HepG2 (cell line): ENCODE results near the gene SCAF8. TPM values are rescaled to one million over a fixed set of nuclear protein-coding genes. Genes with fewer than 3 reads are reported as not detected.

Experiments
- ATAC-seq: fragments of 200-7000 bp; cut with Tn5 transposase; 3 replicates; pipeline ENCODE4 v1.9.1; 2020; ENCODE audit warnings: mild to moderate bottlenecking, moderate library complexity
- BruUV-seq: library from RNA; stranded (reverse); fragments of 400-500 nt; replicated peaks from 2 replicates; lab custom pipeline; 2021; lab: Mats Ljungman, UMichigan
- CTCF ChIA-PET: fragments of 300-600 bp; formaldehyde crosslinking; extraction: SDS; loops from one replicate; lab custom pipeline; 2021; ENCODE audit warnings: low total read pairs, inconsistent platforms, low intra/inter-chr PET ratio; lab: Yijun Ruan, JAX
- POLR2A ChIA-PET: fragments of 350-600 bp; sonication (Branson Sonifier 250); formaldehyde crosslinking; loops from one replicate; lab custom pipeline; 2020; ENCODE audit warnings: antibody characterized with exemption, inconsistent platforms; lab: Yijun Ruan, JAX
- DNase-seq: peaks from one replicate; pipeline ENCODE4 v3.0.0-alpha.2; 2015; ENCODE audit warnings: low spot score
- FAIRE-seq: peaks from 3 replicates; lab custom pipeline; 2011; peaks lifted over from hg19 to GRCh38; lab: Jason Lieb, UNC
- H2AFZ ChIP-seq: one replicate; pipeline ENCODE4 v1.6.1; 2011; ENCODE audit warnings: low read length, inconsistent platforms
- H3K27ac ChIP-seq: fragments of 300-600 bp; 3 replicates; pipeline ENCODE4 v1.8.0; 2011; ENCODE audit warnings: mixed run types, mild to moderate bottlenecking, mixed read lengths, low read length, inconsistent platforms; ENCODE audit not compliant: insufficient read depth; ENCODE audit errors: extremely low read length
- H3K27me3 ChIP-seq, 2 experiments: fragments of 200-600 bp in 1 of 2; 2 replicates in 1 of 2; 3 replicates in 1 of 2; pipeline versions ENCODE4 v1.6.0 to v1.8.0; 2011; ENCODE audit warnings: low read length in 2 of 2, mild to moderate bottlenecking in 2 of 2, moderate library complexity in 2 of 2, inconsistent platforms in 1 of 2; ENCODE audit not compliant: insufficient read depth in 2 of 2, control insufficient read depth in 1 of 2
- H3K36me3 ChIP-seq, 2 experiments: fragments of 200-600 bp in 1 of 2; replicated peaks in 1 of 2; 2 replicates in 1 of 2; 3 replicates in 1 of 2; pipeline versions ENCODE4 v1.5.1 to v1.8.0; 2011; ENCODE audit warnings: low read length in 2 of 2, inconsistent platforms in 1 of 2; ENCODE audit not compliant: insufficient read depth in 2 of 2, control insufficient read depth in 1 of 2
- H3K4me1 ChIP-seq: 2 replicates; pipeline ENCODE4 v1.5.1; 2012; ENCODE audit warnings: low read length, inconsistent platforms; ENCODE audit not compliant: insufficient read depth
- H3K4me2 ChIP-seq: 2 replicates; pipeline ENCODE4 v1.6.0; 2011; ENCODE audit warnings: low read depth, low read length, inconsistent platforms
- H3K4me3 ChIP-seq, 3 experiments: fragments of 200-600 bp in 1 of 3; sonication (generic), shearing (Covaris generic) in 1 of 3; replicated peaks in 1 of 3; 2 replicates each; pipeline ENCODE4 v1.5.1; 2011 to 2016; ENCODE audit warnings: low read length in 3 of 3, inconsistent platforms in 2 of 3, low read depth in 2 of 3, mild to moderate bottlenecking in 2 of 3, control low read depth in 1 of 3, mixed read lengths in 1 of 3; ENCODE audit not compliant: insufficient read depth in 1 of 3
- H3K79me2 ChIP-seq: one replicate; pipeline ENCODE4 v1.6.1; 2011; ENCODE audit warnings: low read length, inconsistent platforms; ENCODE audit not compliant: insufficient read depth
- H3K9ac ChIP-seq: 2 replicates; pipeline ENCODE4 v1.6.0; 2011; ENCODE audit warnings: mild to moderate bottlenecking, low read depth, low read length, inconsistent platforms; ENCODE audit not compliant: insufficient read depth
- H3K9me3 ChIP-seq: 2 replicates; pipeline ENCODE4 v1.5.1; 2012; ENCODE audit warnings: mild to moderate bottlenecking, low read length
- H4K20me1 ChIP-seq: 2 replicates; pipeline ENCODE4 v1.6.0; 2011; ENCODE audit warnings: inconsistent platforms, mild to moderate bottlenecking, low read length, moderate library complexity; ENCODE audit not compliant: insufficient read depth
- BHLHE40 ChIP-seq: IDR thresholded peaks from 2 replicates; pipeline ENCODE4 v1.6.1; 2011; ENCODE audit warnings: low read length, improper control_type of control experiment
- DPF2 ChIP-seq: sonication (generic); formaldehyde crosslinking; IDR thresholded peaks from 2 replicates; pipeline ENCODE4 v1.4.0; 2020; ENCODE audit warnings: mild to moderate bottlenecking, low read depth, missing genetic modification reagents, borderline replicate concordance
- KAT7 ChIP-seq: IDR thresholded peaks from 2 replicates; pipeline ENCODE4 v1.6.1; 2018; ENCODE audit warnings: borderline replicate concordance, missing compliant biosample characterization
- MED13 ChIP-seq: sonication (generic); formaldehyde crosslinking; IDR thresholded peaks from 2 replicates; pipeline ENCODE4 v1.5.0; 2020; ENCODE audit warnings: missing genetic modification reagents
- MTF2 ChIP-seq: sonication (generic); formaldehyde crosslinking; IDR thresholded peaks from 2 replicates; pipeline ENCODE4 v1.5.0; 2020; ENCODE audit warnings: missing genetic modification reagents, borderline replicate concordance
- MXD4 ChIP-seq: IDR thresholded peaks from 2 replicates; pipeline ENCODE4 v1.6.1; 2016; ENCODE audit warnings: mild to moderate bottlenecking, missing biosample characterization, missing genetic modification reagents
- YEATS4 ChIP-seq: sonication (generic); formaldehyde crosslinking; IDR thresholded peaks from 2 replicates; pipeline ENCODE4 v1.4.0; 2020; ENCODE audit warnings: missing genetic modification reagents, borderline replicate concordance
- ZNF138 ChIP-seq: sonication (generic); formaldehyde crosslinking; IDR thresholded peaks from 2 replicates; pipeline ENCODE4 v1.5.0; 2020; ENCODE audit warnings: mild to moderate bottlenecking, low read depth, missing genetic modification reagents
- ZNF17 ChIP-seq: sonication (generic); formaldehyde crosslinking; IDR thresholded peaks from 2 replicates; pipeline ENCODE4 v1.5.0; 2020; ENCODE audit warnings: mild to moderate bottlenecking, missing genetic modification reagents
- ZNF441 ChIP-seq: sonication (generic); formaldehyde crosslinking; IDR thresholded peaks from 2 replicates; pipeline ENCODE4 v1.7.0; 2021; ENCODE audit warnings: missing genetic modification reagents, borderline replicate concordance
- ZNF546 ChIP-seq: sonication (generic); formaldehyde crosslinking; conservative IDR thresholded peaks from 2 replicates; pipeline ENCODE4 v1.8.1; 2023; ENCODE audit warnings: mild to moderate bottlenecking, missing genetic modification reagents
- WGBS: methylation state at CpG from one replicate; pipeline ENCODE4 v1.1.6; 2017; ENCODE audit warnings: low lambda C conversion rate; 5-methylcytosine and 5-hydroxymethylcytosine counted together
- in situ Hi-C: cut with HindIII; loops from 2 replicates; pipeline ENCODE4 v1.10.0; 2017; ENCODE audit warnings: low pct_unique_long_range_greater_than_20kb; ENCODE audit not compliant: extremely low pct_ligation_motif_present
- intact Hi-C: fragments of 100-400 bp; cut with micrococcal nuclease; formaldehyde crosslinking; loops from one replicate; pipeline ENCODE4 v1.10.0; 2022; ENCODE audit not compliant: unreplicated experiment
- polyA plus RNA-seq, 8 experiments: library from polyadenylated mRNA; depleted of rRNA in 3 of 8; stranded (reverse) in 7 of 8; unstranded in 1 of 8; fragments of >200 nt; fragmentation: Illumina TruSeq in 4 of 8; extraction: Trizol in 4 of 8; gene quantifications; 2 replicates each; pipeline versions ENCODE4 v1.2.1 to v1.2.3, GENCODE V29; 2011 to 2016; ENCODE audit warnings: low read depth in 4 of 8, missing spikeins in 1 of 8, mixed read lengths in 1 of 8; ENCODE audit not compliant: insufficient read depth in 1 of 8
- total RNA-seq, 5 experiments: library from RNA; depleted of rRNA; stranded (reverse); fragments of >200 nt; fragmentation: Illumina TruSeq; extraction: Trizol; gene quantifications; 2 replicates each; pipeline ENCODE4 v1.2.3, GENCODE V29; 2016; ENCODE audit warnings: low read depth in 1 of 5
- TF ChIP-seq, protein P1 (sequence below): sonication (generic); formaldehyde crosslinking; IDR thresholded peaks from 2 replicates; pipeline ENCODE4 v1.4.0; 2020; ENCODE audit warnings: mild to moderate bottlenecking, missing genetic modification reagents
- TF ChIP-seq, protein P2 (sequence below): sonication (generic); formaldehyde crosslinking; IDR thresholded peaks from 2 replicates; pipeline ENCODE4 v1.5.0; 2020; ENCODE audit warnings: missing genetic modification reagents
- TF ChIP-seq, protein P3 (sequence below): sonication (generic); formaldehyde crosslinking; conservative IDR thresholded peaks from 2 replicates; pipeline ENCODE4 v1.4.0; 2020; ENCODE audit warnings: missing genetic modification reagents

SCAF8 gene
- total and polyA plus RNA-seq, 2 of the 13 experiments (the other 11 are each of a cell fraction or from before 2014, with no cell fraction given): 15.3 to 40.8 TPM

DNA sequence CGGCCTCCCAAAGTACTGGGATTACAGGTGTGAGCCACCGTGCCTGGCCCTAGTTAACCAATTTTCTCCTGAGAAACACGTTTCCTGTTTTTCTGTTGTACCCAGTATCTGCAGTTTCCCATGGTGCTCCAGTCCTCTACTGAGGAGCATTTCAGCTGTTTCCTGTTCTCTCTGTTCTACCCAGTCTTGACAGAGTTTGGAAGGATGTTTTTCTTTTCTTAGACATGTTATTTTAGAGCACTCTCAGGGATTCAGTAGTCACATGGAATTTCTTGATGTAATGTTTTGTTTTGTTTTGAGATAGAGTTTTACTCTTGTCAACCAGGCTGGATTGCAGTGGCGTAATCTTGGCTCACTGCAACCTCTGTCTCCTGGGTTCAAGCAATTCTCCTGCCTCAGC is 132.1 kb downstream of the SCAF8 start:
- intact Hi-C loops: no loop called here
- no peak for TF ChIP-seq ZNF138 (CRISPR knock-in tag)
- TF ChIP-seq, protein P1, sequence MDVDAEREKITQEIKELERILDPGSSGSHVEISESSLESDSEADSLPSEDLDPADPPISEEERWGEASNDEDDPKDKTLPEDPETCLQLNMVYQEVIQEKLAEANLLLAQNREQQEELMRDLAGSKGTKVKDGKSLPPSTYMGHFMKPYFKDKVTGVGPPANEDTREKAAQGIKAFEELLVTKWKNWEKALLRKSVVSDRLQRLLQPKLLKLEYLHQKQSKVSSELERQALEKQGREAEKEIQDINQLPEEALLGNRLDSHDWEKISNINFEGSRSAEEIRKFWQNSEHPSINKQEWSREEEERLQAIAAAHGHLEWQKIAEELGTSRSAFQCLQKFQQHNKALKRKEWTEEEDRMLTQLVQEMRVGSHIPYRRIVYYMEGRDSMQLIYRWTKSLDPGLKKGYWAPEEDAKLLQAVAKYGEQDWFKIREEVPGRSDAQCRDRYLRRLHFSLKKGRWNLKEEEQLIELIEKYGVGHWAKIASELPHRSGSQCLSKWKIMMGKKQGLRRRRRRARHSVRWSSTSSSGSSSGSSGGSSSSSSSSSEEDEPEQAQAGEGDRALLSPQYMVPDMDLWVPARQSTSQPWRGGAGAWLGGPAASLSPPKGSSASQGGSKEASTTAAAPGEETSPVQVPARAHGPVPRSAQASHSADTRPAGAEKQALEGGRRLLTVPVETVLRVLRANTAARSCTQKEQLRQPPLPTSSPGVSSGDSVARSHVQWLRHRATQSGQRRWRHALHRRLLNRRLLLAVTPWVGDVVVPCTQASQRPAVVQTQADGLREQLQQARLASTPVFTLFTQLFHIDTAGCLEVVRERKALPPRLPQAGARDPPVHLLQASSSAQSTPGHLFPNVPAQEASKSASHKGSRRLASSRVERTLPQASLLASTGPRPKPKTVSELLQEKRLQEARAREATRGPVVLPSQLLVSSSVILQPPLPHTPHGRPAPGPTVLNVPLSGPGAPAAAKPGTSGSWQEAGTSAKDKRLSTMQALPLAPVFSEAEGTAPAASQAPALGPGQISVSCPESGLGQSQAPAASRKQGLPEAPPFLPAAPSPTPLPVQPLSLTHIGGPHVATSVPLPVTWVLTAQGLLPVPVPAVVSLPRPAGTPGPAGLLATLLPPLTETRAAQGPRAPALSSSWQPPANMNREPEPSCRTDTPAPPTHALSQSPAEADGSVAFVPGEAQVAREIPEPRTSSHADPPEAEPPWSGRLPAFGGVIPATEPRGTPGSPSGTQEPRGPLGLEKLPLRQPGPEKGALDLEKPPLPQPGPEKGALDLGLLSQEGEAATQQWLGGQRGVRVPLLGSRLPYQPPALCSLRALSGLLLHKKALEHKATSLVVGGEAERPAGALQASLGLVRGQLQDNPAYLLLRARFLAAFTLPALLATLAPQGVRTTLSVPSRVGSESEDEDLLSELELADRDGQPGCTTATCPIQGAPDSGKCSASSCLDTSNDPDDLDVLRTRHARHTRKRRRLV (CRISPR knock-in tag): no peak
- no peak for TF ChIP-seq KAT7 (CRISPR knock-in tag)
- no peak for TF ChIP-seq MED13
- TF ChIP-seq, protein P2, sequence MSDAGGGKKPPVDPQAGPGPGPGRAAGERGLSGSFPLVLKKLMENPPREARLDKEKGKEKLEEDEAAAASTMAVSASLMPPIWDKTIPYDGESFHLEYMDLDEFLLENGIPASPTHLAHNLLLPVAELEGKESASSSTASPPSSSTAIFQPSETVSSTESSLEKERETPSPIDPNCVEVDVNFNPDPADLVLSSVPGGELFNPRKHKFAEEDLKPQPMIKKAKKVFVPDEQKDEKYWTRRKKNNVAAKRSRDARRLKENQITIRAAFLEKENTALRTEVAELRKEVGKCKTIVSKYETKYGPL (CRISPR knock-in tag): no peak
- TF ChIP-seq ZNF17 (CRISPR knock-in tag): no peak
- no peak for TF ChIP-seq MXD4 (CRISPR knock-in tag)
- no peak for TF ChIP-seq YEATS4 (CRISPR knock-in tag)
- no peak for TF ChIP-seq MTF2 (CRISPR knock-in tag)
- TF ChIP-seq ZNF546 (CRISPR knock-in tag): no peak
- no peak for TF ChIP-seq ZNF441
- no peak for TF ChIP-seq BHLHE40
- no peak for TF ChIP-seq DPF2
- TF ChIP-seq, protein P3, sequence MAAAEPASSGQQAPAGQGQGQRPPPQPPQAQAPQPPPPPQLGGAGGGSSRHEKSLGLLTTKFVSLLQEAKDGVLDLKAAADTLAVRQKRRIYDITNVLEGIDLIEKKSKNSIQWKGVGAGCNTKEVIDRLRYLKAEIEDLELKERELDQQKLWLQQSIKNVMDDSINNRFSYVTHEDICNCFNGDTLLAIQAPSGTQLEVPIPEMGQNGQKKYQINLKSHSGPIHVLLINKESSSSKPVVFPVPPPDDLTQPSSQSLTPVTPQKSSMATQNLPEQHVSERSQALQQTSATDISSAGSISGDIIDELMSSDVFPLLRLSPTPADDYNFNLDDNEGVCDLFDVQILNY (CRISPR knock-in tag): no peak

More for the DNA sequence above, 132.1 kb downstream of the SCAF8 start:
- H3K36me3 ChIP-seq: peaks cover 0 to 6% of the 10 kb centered on the region in 2 experiments; a peak in 2 of 5 replicates
- H3K9ac ChIP-seq: no peak overlapping the region
- H3K4me2 ChIP-seq: no peak overlapping the region
- H2AFZ ChIP-seq: no peak overlapping the region
- no peak for ATAC-seq
- H3K79me2 ChIP-seq: peaks cover 3% of the 10 kb centered on the region
- H3K9me3 ChIP-seq: no peaks in the 10 kb centered on the region
- H3K27ac ChIP-seq: no peak overlapping the region
- POLR2A ChIA-PET: no interaction called here
- no peak overlapping the region for H3K4me3 ChIP-seq
- BruUV-seq: no TSS peak
- no peak for FAIRE-seq
- peaks cover 18% of the 10 kb centered on the region for H3K4me1 ChIP-seq
- no peaks in the 10 kb centered on the region for H3K27me3 ChIP-seq
- no peak for DNase-seq
- in situ Hi-C loops: loop anchor here (5.0 kb wide), 1 partner anchor 307 kb away; no protein-coding TSS in a partner anchor
- H4K20me1 ChIP-seq: 0 out of 2 replicates have a peak, but pooled peaks cover 8% of the 10 kb centered on the region
- CTCF ChIA-PET: no interaction called here
- WGBS: 98% methylated on average over 4 of the region's 4 CpGs
